GM11168 (cell line): ENCODE measurements around the gene NUP50.

ENCODE experiments used
- in situ Hi-C: fragments of 300-500 bp; cut with MboI; formaldehyde crosslinking; loops from one replicate; pipeline ENCODE4 v1.12.0; 2022; ENCODE audit warnings: low sequenced_read_pairs; ENCODE audit not compliant: unreplicated experiment

NUP50 gene

GRCh38 chr22:45157907-45158306 is 5.8 kb upstream of the NUP50 start:
- in situ Hi-C loops: no loop called here

- in situ Hi-C loops: no loop called here
Measured at GRCh38 chr22:45159652-45160462, 3.9 kb upstream of the NUP50 start.

GRCh38 chr22:45162531-45162930 is 1.2 kb upstream of the NUP50 start:
- in situ Hi-C loops: no loop called here

- in situ Hi-C loops: no loop called here
Measured at GRCh38 chr22:45163099-45163450, 650 bp upstream of the NUP50 start.

GRCh38 chr22:45164270-45165088 is 754 bp downstream of the NUP50 start:
- in situ Hi-C loops: no loop called here

- in situ Hi-C loops: no loop called here
Measured at GRCh38 chr22:45166932-45167331, 3.2 kb downstream of the NUP50 start.

- in situ Hi-C loops: no loop called here
Measured at GRCh38 chr22:45169591-45170466, 6.1 kb downstream of the NUP50 start.

GRCh38 chr22:45171830-45172229 is 8.1 kb downstream of the NUP50 start:
- in situ Hi-C loops: no loop called here

- in situ Hi-C loops: no loop called here
Measured at GRCh38 chr22:45172881-45173585, 9.3 kb downstream of the NUP50 start.

GRCh38 chr22:45179276-45180049 is 15.7 kb downstream of the NUP50 start:
- in situ Hi-C loops: no loop called here

GRCh38 chr22:45180146-45180679 is 16.5 kb downstream of the NUP50 start:
- in situ Hi-C loops: no loop called here

GRCh38 chr22:45181240-45181639 is 17.5 kb downstream of the NUP50 start:
- in situ Hi-C loops: no loop called here

- in situ Hi-C loops: no loop called here
Measured at GRCh38 chr22:45181766-45182165, 18.0 kb downstream of the NUP50 start.

- in situ Hi-C loops: no loop called here
Measured at GRCh38 chr22:45183974-45184373, 20.2 kb downstream of the NUP50 start.

- in situ Hi-C loops: no loop called here
Measured at GRCh38 chr22:45185718-45186514, 22.2 kb downstream of the NUP50 start.

GRCh38 chr22:45187891-45188290 is 24.2 kb downstream of the NUP50 start:
- in situ Hi-C loops: no loop called here

- in situ Hi-C loops: no loop called here
Measured at GRCh38 chr22:45188779-45189178, 25.1 kb downstream of the NUP50 start.

GRCh38 chr22:45190202-45190872 is 26.6 kb downstream of the NUP50 start:
- in situ Hi-C loops: no loop called here
